MM.1S (cell line): ENCODE measurements around the gene NQO2.

ENCODE experiments used
- DNase-seq: peaks from one replicate; pipeline ENCODE4 v3.0.0-alpha.2; 2015
- H2AFZ ChIP-seq: fragments of 300-600 bp; sonication (generic); 2 replicates; pipeline ENCODE4 v1.6.0; 2016; ENCODE audit warnings: antibody characterized with exemption, low read length
- H3F3A ChIP-seq: fragments of 300-600 bp; sonication (generic); 2 replicates; pipeline ENCODE4 v1.6.1; 2016; ENCODE audit warnings: mild to moderate bottlenecking, antibody characterized with exemption, low read length, moderate library complexity, mixed read lengths; ENCODE audit not compliant: insufficient read depth
- H3K27ac ChIP-seq: fragments of 300-600 bp; sonication (generic); 2 replicates; pipeline ENCODE4 v1.5.1; 2016; ENCODE audit warnings: mild to moderate bottlenecking, low read length
- H3K27me3 ChIP-seq: fragments of 300-600 bp; sonication (generic); replicated peaks from 2 replicates; pipeline ENCODE4 v1.6.0; 2016; ENCODE audit warnings: low read length; ENCODE audit not compliant: insufficient read depth
- H3K36me3 ChIP-seq: fragments of 300-600 bp; sonication (generic); replicated peaks from 2 replicates; pipeline ENCODE4 v1.6.1; 2016; ENCODE audit warnings: mild to moderate bottlenecking, low read length, mixed read lengths; ENCODE audit not compliant: insufficient read depth
- H3K4me1 ChIP-seq: fragments of 300-600 bp; sonication (generic); 2 replicates; pipeline ENCODE4 v1.6.1; 2016; ENCODE audit warnings: low read length, mixed read lengths
- H3K4me2 ChIP-seq: fragments of 300-600 bp; sonication (generic); 2 replicates; pipeline ENCODE4 v1.6.0; 2016; ENCODE audit warnings: low read depth, low read length
- H3K4me3 ChIP-seq: fragments of 300-600 bp; sonication (generic); 2 replicates; pipeline ENCODE4 v1.5.1; 2016; ENCODE audit warnings: low read length, mixed read lengths
- H3K79me2 ChIP-seq: fragments of 300-600 bp; sonication (generic); 2 replicates; pipeline ENCODE4 v1.6.1; 2016; ENCODE audit warnings: mixed run types, low read length, mixed read lengths
- H3K9ac ChIP-seq: fragments of 300-600 bp; sonication (generic); 2 replicates; pipeline ENCODE4 v1.6.1; 2016; ENCODE audit warnings: low read length, mixed read lengths
- H3K9me2 ChIP-seq: fragments of 300-600 bp; sonication (generic); replicated peaks from 2 replicates; pipeline ENCODE4 v1.6.1; 2016; ENCODE audit warnings: mild to moderate bottlenecking, low read length, mixed read lengths; ENCODE audit not compliant: insufficient read depth
- H3K9me3 ChIP-seq: fragments of 300-600 bp; sonication (generic); replicated peaks from 2 replicates; pipeline ENCODE4 v1.6.1; 2016; ENCODE audit warnings: mild to moderate bottlenecking, low read length, mixed read lengths; ENCODE audit not compliant: insufficient read depth
- H4K20me1 ChIP-seq: fragments of 300-600 bp; sonication (generic); 2 replicates; pipeline ENCODE4 v1.6.1; 2016; ENCODE audit warnings: mild to moderate bottlenecking, low read length, moderate library complexity, mixed read lengths; ENCODE audit not compliant: insufficient read depth
- EZH2 ChIP-seq: fragments of 300-600 bp; sonication (generic); optimal IDR thresholded peaks from 2 replicates; pipeline ENCODE3; 2017; ENCODE audit warnings: low read depth, mild to moderate bottlenecking, antibody characterized with exemption, low read length, mixed read lengths
- EZH2phosphoT487 ChIP-seq: fragments of 300-600 bp; sonication (generic); IDR thresholded peaks from 2 replicates; pipeline ENCODE4 v1.6.1; 2018; ENCODE audit warnings: antibody characterized with exemption, low read length
- TF ChIP-seq, protein P1 (sequence below): fragments of 300-600 bp; sonication (generic); IDR thresholded peaks from 2 replicates; pipeline ENCODE4 v1.5.1; 2016; ENCODE audit warnings: antibody characterized with exemption, low read length, mixed read lengths

The NQO2 gene

DNA sequence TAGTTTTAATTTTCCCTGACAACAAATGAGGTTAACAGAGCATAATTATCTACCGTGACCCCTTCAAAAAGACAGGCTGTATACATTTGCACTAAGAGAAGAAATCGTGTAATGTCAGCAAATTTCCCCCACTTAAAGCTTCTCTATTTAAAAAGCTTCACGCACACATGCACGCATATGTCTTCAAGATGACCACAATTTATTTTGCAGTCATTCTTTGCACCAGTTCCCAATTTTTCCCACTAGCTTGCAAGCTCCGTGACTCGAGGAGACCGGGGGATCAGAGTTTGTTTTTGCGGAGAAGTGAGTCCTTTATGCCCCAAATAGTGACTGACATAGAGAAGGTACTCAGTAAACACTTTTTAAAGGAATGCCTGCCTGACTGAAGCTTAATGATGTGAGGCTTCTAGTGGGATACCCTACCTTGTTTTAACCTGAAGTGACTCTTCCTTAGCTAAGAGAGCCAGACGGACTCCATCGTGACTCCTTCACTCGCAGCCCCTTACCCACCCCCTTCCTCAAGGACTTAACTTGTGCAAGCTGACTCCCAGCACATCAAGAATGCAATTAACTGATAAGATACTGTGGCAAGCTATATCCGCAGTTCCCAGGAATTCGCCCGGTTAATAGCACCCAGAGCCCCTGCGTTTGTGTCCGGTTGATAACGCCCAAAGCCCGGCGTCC lies 9.3 kb upstream of the NQO2 start:
- H4K20me1 ChIP-seq: no peaks in the 10 kb centered on the region; the same call in 1 of the 2 replicates
- DNase-seq: peak; percentile 20
- no peak for TF ChIP-seq EZH2
- TF ChIP-seq, protein P1, sequence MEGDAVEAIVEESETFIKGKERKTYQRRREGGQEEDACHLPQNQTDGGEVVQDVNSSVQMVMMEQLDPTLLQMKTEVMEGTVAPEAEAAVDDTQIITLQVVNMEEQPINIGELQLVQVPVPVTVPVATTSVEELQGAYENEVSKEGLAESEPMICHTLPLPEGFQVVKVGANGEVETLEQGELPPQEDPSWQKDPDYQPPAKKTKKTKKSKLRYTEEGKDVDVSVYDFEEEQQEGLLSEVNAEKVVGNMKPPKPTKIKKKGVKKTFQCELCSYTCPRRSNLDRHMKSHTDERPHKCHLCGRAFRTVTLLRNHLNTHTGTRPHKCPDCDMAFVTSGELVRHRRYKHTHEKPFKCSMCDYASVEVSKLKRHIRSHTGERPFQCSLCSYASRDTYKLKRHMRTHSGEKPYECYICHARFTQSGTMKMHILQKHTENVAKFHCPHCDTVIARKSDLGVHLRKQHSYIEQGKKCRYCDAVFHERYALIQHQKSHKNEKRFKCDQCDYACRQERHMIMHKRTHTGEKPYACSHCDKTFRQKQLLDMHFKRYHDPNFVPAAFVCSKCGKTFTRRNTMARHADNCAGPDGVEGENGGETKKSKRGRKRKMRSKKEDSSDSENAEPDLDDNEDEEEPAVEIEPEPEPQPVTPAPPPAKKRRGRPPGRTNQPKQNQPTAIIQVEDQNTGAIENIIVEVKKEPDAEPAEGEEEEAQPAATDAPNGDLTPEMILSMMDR: no peak
- no peak for TF ChIP-seq EZH2phosphoT487
- no peaks in the 10 kb centered on the region for H3K27me3 ChIP-seq
- no peaks in the 10 kb centered on the region for H3K9me3 ChIP-seq
- peak overlapping the region; percentile 88 for H3K27ac ChIP-seq
- peaks cover 7% of the 10 kb centered on the region for H3K4me1 ChIP-seq
- H3K36me3 ChIP-seq: no peaks in the 10 kb centered on the region
- no peaks in the 10 kb centered on the region for H3K79me2 ChIP-seq
- peak overlapping the region; percentile 91 for H3K9ac ChIP-seq
- H3K4me3 ChIP-seq: peak overlapping the region; percentile 75
- peak overlapping the region; percentile 91 for H3K4me2 ChIP-seq
- H3F3A ChIP-seq: peaks cover 28% of the 10 kb centered on the region
- peak overlapping the region; percentile 60 for H2AFZ ChIP-seq
- H3K9me2 ChIP-seq: no peaks in the 10 kb centered on the region

DNA sequence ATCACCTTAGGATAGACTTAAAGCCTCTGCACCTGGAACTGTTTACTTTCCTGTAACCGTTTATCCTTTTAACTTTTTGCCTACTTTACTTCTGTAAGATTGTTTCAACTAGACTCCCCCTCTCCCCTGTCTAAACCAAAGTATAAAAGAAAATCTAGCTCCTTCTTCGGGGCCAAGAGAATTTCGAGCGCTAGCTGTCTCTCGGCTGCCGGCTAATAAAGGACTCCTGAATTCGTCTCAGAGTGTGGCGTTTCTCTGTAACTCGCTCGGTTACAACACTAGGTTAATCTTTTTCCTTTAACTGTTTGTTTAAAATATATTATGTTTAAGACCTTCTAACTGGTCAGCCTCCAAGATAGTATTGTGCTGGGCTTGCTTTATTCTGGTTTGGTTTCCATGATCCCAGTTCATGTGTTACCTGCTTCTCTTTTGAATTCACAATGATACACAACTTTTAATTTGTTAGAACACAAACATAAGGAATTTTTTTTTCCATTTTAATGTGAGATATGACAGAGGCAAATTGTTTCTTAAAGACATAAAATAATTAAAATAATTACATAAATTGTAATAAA lies 8.7 kb upstream of the NQO2 start:
- peak overlapping the region; percentile 75 for H3K4me3 ChIP-seq
- peak overlapping the region; percentile 88; the same call in 1 of the 2 replicates for H3K27ac ChIP-seq

DNA sequence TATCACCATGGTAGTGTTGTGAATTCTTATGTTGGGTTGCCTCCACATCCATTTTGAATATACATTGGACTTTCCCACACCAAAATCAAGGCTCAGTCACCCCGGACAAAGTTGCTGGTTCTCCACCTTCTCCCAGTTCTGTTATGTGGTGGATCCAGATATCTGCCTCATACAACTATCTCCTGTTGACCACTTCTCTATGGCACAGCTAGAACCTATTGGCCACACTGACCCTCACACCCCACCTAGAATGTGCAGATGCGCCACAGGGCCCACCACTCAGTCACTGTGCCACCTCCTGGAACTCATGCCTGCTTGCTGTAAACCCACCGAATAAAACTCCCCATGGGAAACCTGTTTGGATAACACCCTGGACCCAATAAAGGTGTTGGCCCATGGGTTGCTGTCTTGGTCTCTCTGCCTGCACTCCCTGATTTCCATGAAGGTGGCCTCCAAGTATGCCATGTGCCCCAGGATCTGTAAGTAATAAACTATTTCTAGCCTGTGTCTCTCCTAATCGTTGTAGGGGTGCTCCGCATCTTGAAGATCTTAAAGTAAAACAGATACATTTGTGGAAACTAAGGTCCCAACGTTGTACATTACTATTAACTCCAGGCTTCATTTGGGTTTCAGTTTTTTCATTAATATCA lies 7.2 kb upstream of the NQO2 start:
- H3K9ac ChIP-seq: no peak overlapping the region
- no peak overlapping the region for H3K4me2 ChIP-seq
- DNase-seq: no peak
- peaks cover 28% of the 10 kb centered on the region for H3F3A ChIP-seq
- no peaks in the 10 kb centered on the region for H3K9me2 ChIP-seq
- TF ChIP-seq, protein P1: no peak
- no peak for TF ChIP-seq EZH2phosphoT487
- TF ChIP-seq EZH2: no peak
- H3K4me3 ChIP-seq: no peak overlapping the region
- no peaks in the 10 kb centered on the region for H3K79me2 ChIP-seq
- no peaks in the 10 kb centered on the region for H3K9me3 ChIP-seq
- no peaks in the 10 kb centered on the region for H3K27me3 ChIP-seq
- no peak overlapping the region for H2AFZ ChIP-seq
- H3K36me3 ChIP-seq: no peaks in the 10 kb centered on the region
- no peaks in the 10 kb centered on the region; the same call in 1 of the 2 replicates for H4K20me1 ChIP-seq
- H3K27ac ChIP-seq: no peak overlapping the region
- H3K4me1 ChIP-seq: peaks cover 7% of the 10 kb centered on the region

More for the DNA sequence above, 8.7 kb upstream of the NQO2 start:
- no peaks in the 10 kb centered on the region for H3K9me2 ChIP-seq
- peak overlapping the region; percentile 60 for H2AFZ ChIP-seq
- H3F3A ChIP-seq: peaks cover 28% of the 10 kb centered on the region
- no peaks in the 10 kb centered on the region for H3K9me3 ChIP-seq
- no peak for TF ChIP-seq EZH2phosphoT487
- TF ChIP-seq, protein P1: no peak
- no peak for TF ChIP-seq EZH2
- H3K36me3 ChIP-seq: no peaks in the 10 kb centered on the region
- H3K79me2 ChIP-seq: no peaks in the 10 kb centered on the region
- no peaks in the 10 kb centered on the region for H3K27me3 ChIP-seq
- H3K4me2 ChIP-seq: peak overlapping the region; percentile 91
- peak overlapping the region; percentile 91; the same call in 1 of the 2 replicates for H3K9ac ChIP-seq
- no peak for DNase-seq
- H4K20me1 ChIP-seq: no peaks in the 10 kb centered on the region; the same call in 1 of the 2 replicates
- peaks cover 7% of the 10 kb centered on the region for H3K4me1 ChIP-seq
